ENCODE data around the gene ARSI. TPM values are rescaled to one million over a fixed set of nuclear protein-coding genes. Genes with fewer than 3 reads are reported as not detected.

ARSI gene
- total RNA-seq, 2 donors from 2014 or later = 0.26 TPM; not detected in 1

- intact Hi-C loops (cut with DNase I) = no loop called here
- Histone ChIP-seq H3K27ac (no peak overlapping the region), H3K9me3 (no peaks in the 10 kb centered on the region), H3K27me3 (peaks cover 0 to 5% of the 10 kb centered on the region in 2 donors), H3K4me1 (peaks cover 13% of the 10 kb centered on the region), H3K36me3 (replicated peaks in 1 of 2; ENCODE audit: insufficient read depth in 1 of 2, low read depth in 2 of 2) (no peaks in the 10 kb centered on the region), H3K4me3 (no peak overlapping the region)
- 84 to 90% methylated on average over 1 of the region's 1 CpG for WGBS, 2 donors
- no peak for TF ChIP-seq POLR2A (IDR thresholded peaks at IDR 0.05)
- no peak for TF ChIP-seq CTCF (IDR thresholded peaks at IDR 0.05)
- ATAC-seq (no peak), DNase-seq (no peak)
Observed at GRCh38 chr5:150301170-150301505, 1.6 kb downstream of the ARSI start.

- intact Hi-C loops (cut with DNase I) = no loop called here
- H3K4me3 ChIP-seq = no peak overlapping the region
- peaks cover 13% of the 10 kb centered on the region for H3K4me1 ChIP-seq
- H3K27me3 ChIP-seq = peaks cover 0 to 5% of the 10 kb centered on the region in 2 donors
- DNase-seq (no peak), ATAC-seq (no peak)
- H3K36me3 ChIP-seq (replicated peaks in 1 of 2; ENCODE audit: insufficient read depth in 1 of 2, low read depth in 2 of 2) = no peaks in the 10 kb centered on the region
- no peaks in the 10 kb centered on the region for H3K9me3 ChIP-seq
- H3K27ac ChIP-seq = no peak overlapping the region
- 85 to 86% methylated on average over 13 of the region's 13 CpGs for WGBS, 2 donors
- TF ChIP-seq CTCF (IDR thresholded peaks at IDR 0.05) (no peak), POLR2A (IDR thresholded peaks at IDR 0.05) (no peak)
Observed at GRCh38 chr5:150300496-150301169, 2.1 kb downstream of the ARSI start.

- WGBS, 2 donors = 78 to 85% methylated on average over 6 of the region's 6 CpGs
- no peaks in the 10 kb centered on the region for H3K36me3 ChIP-seq (replicated peaks in 1 of 2; ENCODE audit: insufficient read depth in 1 of 2, low read depth in 2 of 2)
- no peaks in the 10 kb centered on the region for H3K9me3 ChIP-seq
- DNase-seq = no peak
- ATAC-seq = no peak
- no peak for TF ChIP-seq CTCF (IDR thresholded peaks at IDR 0.05)
- TF ChIP-seq POLR2A (IDR thresholded peaks at IDR 0.05) = no peak
- H3K27ac ChIP-seq = no peak overlapping the region
- intact Hi-C loops (cut with DNase I) = no loop called here
- H3K4me3 ChIP-seq = no peak overlapping the region
- H3K27me3 ChIP-seq = peaks cover 0 to 5% of the 10 kb centered on the region in 2 donors
- peaks cover 17% of the 10 kb centered on the region for H3K4me1 ChIP-seq
Observed at GRCh38 chr5:150299571-150300327, 3.0 kb downstream of the ARSI start.

GRCh38 chr5:150298701-150299451 lies 3.8 kb downstream of the ARSI start:
- WGBS, 2 donors = 82 to 83% methylated on average over 10 of the region's 10 CpGs
- Histone ChIP-seq H3K27ac (no peak overlapping the region), H3K9me3 (no peaks in the 10 kb centered on the region), H3K4me3 (no peak overlapping the region), H3K36me3 (replicated peaks in 1 of 2; ENCODE audit: insufficient read depth in 1 of 2, low read depth in 2 of 2) (no peaks in the 10 kb centered on the region), H3K27me3 (peaks cover 0 to 5% of the 10 kb centered on the region in 2 donors), H3K4me1 (peaks cover 17% of the 10 kb centered on the region)
- DNase-seq = peak in 1 of 4 donors; percentile 30
- ATAC-seq = peak; percentile 21
- intact Hi-C loops (cut with DNase I) = no loop called here
- no peak for TF ChIP-seq POLR2A (IDR thresholded peaks at IDR 0.05)
- TF ChIP-seq CTCF (IDR thresholded peaks at IDR 0.05) = no peak
